Body of pancreas (tissue), 4 donors: Measurements from ENCODE around the gene DPP7.

Experiments
- CTCF ChIP-seq, 7 experiments: fragments of 450-650 bp in 4 of 7; fragments of 200-600 bp in 3 of 7; sonication (generic) in 3 of 7; IDR thresholded peaks; one replicate each; pipeline ENCODE4 v1.5.1; 2016 to 2019; ENCODE audit warnings: antibody characterized with exemption in 7 of 7
- POLR2A ChIP-seq, 3 donors: fragments of 450-650 bp; IDR thresholded peaks; one replicate each; pipeline ENCODE4 v1.6.1; 2016; ENCODE audit warnings: antibody characterized with exemption in 3 of 3, mild to moderate bottlenecking in 2 of 3

GRCh38 chr9:137136261-137136880 lies 21.8 kb upstream of the DPP7 start:
- TF ChIP-seq POLR2A (IDR thresholded peaks at IDR 0.05) (no peak), CTCF (IDR thresholded peaks at IDR 0.05) (no peak)
